WTC11 (cell line): Measurements from ENCODE around the gene EPSTI1. TPM values are rescaled to one million over a fixed set of nuclear protein-coding genes. Genes with fewer than 3 reads are reported as not detected.

Experiments
- ATAC-seq: fragments of 200-7000 bp; cut with Tn5 transposase; 2 replicates; pipeline ENCODE4 v1.10.0; 2021; ENCODE audit warnings: mild to moderate bottlenecking, moderate library complexity
- CTCF ChIA-PET: fragments of 300-600 bp; sonication (Branson Sonifier 250); formaldehyde crosslinking; loops from one replicate; lab custom pipeline; 2021; ENCODE audit warnings: antibody characterized with exemption; lab: Charles Lee
- POLR2A ChIA-PET: fragments of 350-600 bp; sonication (Branson Sonifier 250); formaldehyde crosslinking; loops from one replicate; lab custom pipeline; 2021; ENCODE audit warnings: antibody characterized with exemption; lab: Charles Lee
- DNase-seq: peaks from one replicate; pipeline ENCODE4 v3.0.0; 2021; ENCODE audit warnings: low spot score
- H3K27ac Mint-ChIP-seq: 2 replicates; pipeline ENCODE4 v1.8.0; 2021; ENCODE audit warnings: mixed read lengths
- H3K27me3 Mint-ChIP-seq: 2 replicates; pipeline ENCODE4 v1.8.0; 2021; ENCODE audit warnings: low read depth, mild to moderate bottlenecking, moderate library complexity, mixed read lengths
- H3K36me3 Mint-ChIP-seq: 2 replicates; pipeline ENCODE4 v1.8.0; 2021; ENCODE audit warnings: mixed read lengths
- H3K4me1 Mint-ChIP-seq: 2 replicates; pipeline ENCODE4 v1.8.0; 2022; ENCODE audit warnings: mixed read lengths
- H3K4me3 Mint-ChIP-seq: 2 replicates; pipeline ENCODE4 v1.8.0; 2021; ENCODE audit warnings: mild to moderate bottlenecking, moderate library complexity, mixed read lengths
- H3K9me3 Mint-ChIP-seq: 2 replicates; pipeline ENCODE4 v1.8.0; 2021; ENCODE audit warnings: mixed read lengths
- ATF1 ChIP-seq: sonication (generic); formaldehyde crosslinking; IDR thresholded peaks from 2 replicates; pipeline ENCODE4 v1.8.1; 2023; ENCODE audit warnings: mild to moderate bottlenecking, moderate library complexity, missing genetic modification reagents
- CTCF ChIP-seq: fragments of 200-600 bp; IDR thresholded peaks from 2 replicates; pipeline ENCODE4 v1.8.0; 2022; ENCODE audit warnings: antibody characterized with exemption
- ETV6 ChIP-seq: sonication (generic); formaldehyde crosslinking; IDR thresholded peaks from 2 replicates; pipeline ENCODE4 v1.8.1; 2022; ENCODE audit warnings: mild to moderate bottlenecking, missing genetic modification reagents
- FOXP1 ChIP-seq: sonication (generic); formaldehyde crosslinking; IDR thresholded peaks from 2 replicates; pipeline ENCODE4 v1.8.0; 2022; ENCODE audit warnings: missing genetic modification reagents, mild to moderate bottlenecking, moderate library complexity, borderline replicate concordance
- HMGXB4 ChIP-seq: sonication (generic); formaldehyde crosslinking; IDR thresholded peaks from 2 replicates; pipeline ENCODE4 v1.8.1; 2023; ENCODE audit warnings: mild to moderate bottlenecking, moderate library complexity, missing genetic modification reagents
- IRF2 ChIP-seq: sonication (generic); formaldehyde crosslinking; IDR thresholded peaks from 2 replicates; pipeline ENCODE4 v1.8.0; 2022; ENCODE audit warnings: low read depth, missing genetic modification reagents, borderline replicate concordance
- PRRX2 ChIP-seq: fragments of 250-450 bp; sonication (Bioruptor Pico); IDR thresholded peaks from 2 replicates; pipeline ENCODE4 v1.8.0; 2021; ENCODE audit warnings: mild to moderate bottlenecking
- SMAD4 ChIP-seq: sonication (generic); formaldehyde crosslinking; IDR thresholded peaks from 2 replicates; pipeline ENCODE4 v1.8.0; 2022; ENCODE audit warnings: mild to moderate bottlenecking, missing genetic modification reagents
- SP1 ChIP-seq: sonication (generic); formaldehyde crosslinking; conservative IDR thresholded peaks from 2 replicates; pipeline ENCODE4 v1.8.1; 2022; ENCODE audit warnings: missing genetic modification reagents
- STAT6 ChIP-seq: sonication (generic); formaldehyde crosslinking; conservative IDR thresholded peaks from 2 replicates; pipeline ENCODE4 v1.8.1; 2023; ENCODE audit warnings: mild to moderate bottlenecking, low read depth, missing genetic modification reagents, moderate library complexity
- ZNF425 ChIP-seq: fragments of 250-450 bp; sonication (Bioruptor Pico); conservative IDR thresholded peaks from 2 replicates; pipeline ENCODE4 v1.9.0; 2021; ENCODE audit warnings: mild to moderate bottlenecking
- total RNA-seq: library from RNA; stranded (reverse); gene quantifications from 3 replicates; pipeline ENCODE4 v1.2.3, GENCODE V29; 2021
- TF ChIP-seq, protein P1 (sequence below): fragments of 250-450 bp; sonication (Bioruptor Pico); IDR thresholded peaks from 2 replicates; pipeline ENCODE4 v1.9.0; 2021; ENCODE audit warnings: mild to moderate bottlenecking

Gene EPSTI1
- total RNA-seq, 1 experiment from 2014 or later, result 2.1 TPM

DNA sequence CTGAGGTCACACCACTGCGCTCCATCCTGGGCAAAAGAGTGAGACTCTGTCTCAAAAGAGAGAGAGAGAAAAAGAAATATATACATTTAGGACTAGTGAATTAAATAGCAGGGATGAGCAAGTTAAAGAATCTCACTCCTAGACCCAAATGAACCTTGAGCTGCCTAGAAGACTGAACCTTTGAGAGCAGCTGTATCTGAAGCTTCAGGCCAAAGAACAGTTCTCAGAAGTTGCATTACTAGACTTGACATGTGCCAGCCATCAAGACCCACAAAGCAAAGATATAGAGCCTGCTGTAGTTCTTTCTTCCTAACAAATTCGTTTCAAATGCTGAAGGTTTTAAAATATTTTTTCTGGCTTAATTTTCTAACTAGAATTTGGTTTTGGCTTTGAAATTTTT lies 47.9 kb upstream of the EPSTI1 start:
- Mint-ChIP-seq H3K36me3 (peaks cover 4% of the 10 kb centered on the region; the same call in 1 of the 2 replicates), H3K27me3 (no peaks in the 10 kb centered on the region), H3K27ac (0 out of 2 replicates have a peak overlapping the region, but pooled peaks have one; percentile 59), H3K4me3 (no peak overlapping the region), H3K9me3 (no peaks in the 10 kb centered on the region; the same call in 1 of the 2 replicates), H3K4me1 (peaks cover 46% of the 10 kb centered on the region)
- no peak for ATAC-seq
- TF ChIP-seq STAT6 (CRISPR knock-in tag), result no peak
- TF ChIP-seq CTCF, result no peak
- TF ChIP-seq SP1, result no peak
- no peak for TF ChIP-seq ATF1 (CRISPR knock-in tag)
- TF ChIP-seq FOXP1 (CRISPR knock-in tag), result no peak
- TF ChIP-seq PRRX2, result no peak
- TF ChIP-seq, protein P1, sequence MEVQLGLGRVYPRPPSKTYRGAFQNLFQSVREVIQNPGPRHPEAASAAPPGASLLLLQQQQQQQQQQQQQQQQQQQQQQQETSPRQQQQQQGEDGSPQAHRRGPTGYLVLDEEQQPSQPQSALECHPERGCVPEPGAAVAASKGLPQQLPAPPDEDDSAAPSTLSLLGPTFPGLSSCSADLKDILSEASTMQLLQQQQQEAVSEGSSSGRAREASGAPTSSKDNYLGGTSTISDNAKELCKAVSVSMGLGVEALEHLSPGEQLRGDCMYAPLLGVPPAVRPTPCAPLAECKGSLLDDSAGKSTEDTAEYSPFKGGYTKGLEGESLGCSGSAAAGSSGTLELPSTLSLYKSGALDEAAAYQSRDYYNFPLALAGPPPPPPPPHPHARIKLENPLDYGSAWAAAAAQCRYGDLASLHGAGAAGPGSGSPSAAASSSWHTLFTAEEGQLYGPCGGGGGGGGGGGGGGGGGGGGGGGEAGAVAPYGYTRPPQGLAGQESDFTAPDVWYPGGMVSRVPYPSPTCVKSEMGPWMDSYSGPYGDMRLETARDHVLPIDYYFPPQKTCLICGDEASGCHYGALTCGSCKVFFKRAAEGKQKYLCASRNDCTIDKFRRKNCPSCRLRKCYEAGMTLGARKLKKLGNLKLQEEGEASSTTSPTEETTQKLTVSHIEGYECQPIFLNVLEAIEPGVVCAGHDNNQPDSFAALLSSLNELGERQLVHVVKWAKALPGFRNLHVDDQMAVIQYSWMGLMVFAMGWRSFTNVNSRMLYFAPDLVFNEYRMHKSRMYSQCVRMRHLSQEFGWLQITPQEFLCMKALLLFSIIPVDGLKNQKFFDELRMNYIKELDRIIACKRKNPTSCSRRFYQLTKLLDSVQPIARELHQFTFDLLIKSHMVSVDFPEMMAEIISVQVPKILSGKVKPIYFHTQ (CRISPR knock-in tag), result no peak
- TF ChIP-seq SMAD4 (CRISPR knock-in tag), result no peak
- TF ChIP-seq IRF2 (CRISPR knock-in tag), result no peak
- no peak for TF ChIP-seq HMGXB4
- TF ChIP-seq ZNF425 (CRISPR knock-in tag), result no peak
- no peak for TF ChIP-seq ETV6 (CRISPR knock-in tag)
- ChIA-PET CTCF (no interaction called here), POLR2A (no interaction called here)
- no peak for DNase-seq
